ENCODE results near the gene ACOXL.

The ACOXL gene

GRCh38 chr2:111122631-111123421 lies 390.5 kb downstream of the ACOXL start:
- DNase-seq (ENCODE audit: low read depth in 3 of 3, low spot score in 1 of 3), result no peak

DNA sequence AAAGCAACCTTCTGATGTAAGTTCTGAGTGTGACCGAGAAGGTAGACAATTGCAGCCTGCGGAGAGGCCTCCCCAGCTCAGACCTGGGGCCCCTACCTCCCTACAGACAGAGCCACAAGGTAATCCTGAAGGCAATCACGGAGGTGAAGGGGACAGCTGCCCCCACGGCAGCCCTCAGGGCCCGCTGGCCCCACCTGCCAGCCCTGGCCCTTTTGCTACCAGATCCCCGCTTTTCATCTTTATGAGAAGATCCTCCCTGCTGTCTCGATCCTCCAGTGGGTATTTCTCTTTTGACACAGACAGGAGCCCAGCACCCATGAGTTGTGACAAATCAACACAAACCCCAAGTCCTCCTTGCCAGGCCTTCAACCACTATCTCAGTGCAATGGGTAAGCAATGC lies 391.4 kb downstream of the ACOXL start:
- no peak for DNase-seq (ENCODE audit: low read depth in 3 of 3, low spot score in 1 of 3)

DNA sequence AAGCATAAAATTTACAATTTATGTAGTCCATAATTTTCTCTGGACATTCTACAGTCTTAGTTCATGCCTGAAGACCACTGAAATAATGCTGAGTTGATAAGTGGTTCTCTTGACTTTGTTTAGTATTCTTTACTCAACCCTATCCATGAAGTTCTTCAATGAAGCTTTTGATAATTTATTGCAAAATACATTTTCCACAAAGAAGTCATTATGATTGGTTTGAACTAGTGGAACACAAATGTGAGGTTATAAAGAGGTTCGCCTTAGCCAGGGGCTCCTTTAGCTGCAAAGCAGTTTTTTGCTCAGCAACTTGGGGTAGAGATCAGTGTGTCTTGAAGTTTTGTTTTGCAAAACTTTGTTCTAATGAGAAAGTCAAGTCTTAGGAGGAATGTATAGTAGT lies 394.2 kb downstream of the ACOXL start:
- no peak for DNase-seq (ENCODE audit: low read depth in 3 of 3, low spot score in 1 of 3)

GRCh38 chr2:111127351-111127750 lies 395.0 kb downstream of the ACOXL start:
- no peak for DNase-seq (ENCODE audit: low read depth in 3 of 3, low spot score in 1 of 3)

GRCh38 chr2:111128096-111128495 lies 395.7 kb downstream of the ACOXL start:
- no peak for DNase-seq (ENCODE audit: low read depth in 3 of 3, low spot score in 1 of 3)

DNA sequence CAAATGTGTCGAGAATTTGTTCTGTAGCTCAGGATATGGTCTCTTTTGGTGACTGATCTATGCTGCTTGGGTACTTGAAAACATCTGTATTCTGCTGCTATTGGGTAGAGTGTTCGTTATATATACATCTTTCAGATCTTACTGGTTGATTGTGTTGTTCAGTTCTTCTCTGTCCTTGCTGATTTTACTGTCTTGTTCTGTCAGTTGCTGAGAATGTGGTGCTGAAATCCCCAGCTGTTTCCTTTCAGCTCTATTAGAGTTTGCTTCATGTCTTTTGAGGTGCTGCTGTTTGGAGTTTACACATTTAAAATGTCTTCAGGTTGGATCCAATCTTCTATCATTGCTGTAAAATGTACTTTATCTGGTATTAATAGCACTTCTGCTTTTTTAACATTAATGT lies 401.2 kb downstream of the ACOXL start:
- no peak for DNase-seq (ENCODE audit: low read depth in 3 of 3, low spot score in 1 of 3)

DNA sequence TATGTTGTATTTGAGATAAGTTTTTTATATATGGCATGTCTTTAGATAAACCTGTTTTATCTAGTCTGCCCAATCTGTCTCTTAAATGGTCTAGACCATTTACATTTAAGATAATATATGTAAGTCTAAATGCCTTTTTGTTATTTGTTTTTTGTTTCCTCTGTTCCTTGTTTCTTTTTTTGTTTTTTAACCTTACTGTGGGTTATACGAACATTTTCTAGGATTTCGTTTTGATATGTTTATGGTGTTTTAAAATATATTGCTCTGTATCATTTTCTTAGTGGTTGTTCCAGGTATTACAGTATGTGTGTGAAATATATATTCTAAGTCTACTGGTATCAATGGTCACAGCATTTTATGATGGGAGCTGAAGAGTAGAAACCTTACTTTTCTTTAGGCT lies 401.7 kb downstream of the ACOXL start:
- no peak for DNase-seq (ENCODE audit: low read depth in 3 of 3, low spot score in 1 of 3)

- DNase-seq (ENCODE audit: low read depth in 3 of 3, low spot score in 1 of 3), result no peak
Measured at GRCh38 chr2:111135237-111135909, 403.0 kb downstream of the ACOXL start.

DNA sequence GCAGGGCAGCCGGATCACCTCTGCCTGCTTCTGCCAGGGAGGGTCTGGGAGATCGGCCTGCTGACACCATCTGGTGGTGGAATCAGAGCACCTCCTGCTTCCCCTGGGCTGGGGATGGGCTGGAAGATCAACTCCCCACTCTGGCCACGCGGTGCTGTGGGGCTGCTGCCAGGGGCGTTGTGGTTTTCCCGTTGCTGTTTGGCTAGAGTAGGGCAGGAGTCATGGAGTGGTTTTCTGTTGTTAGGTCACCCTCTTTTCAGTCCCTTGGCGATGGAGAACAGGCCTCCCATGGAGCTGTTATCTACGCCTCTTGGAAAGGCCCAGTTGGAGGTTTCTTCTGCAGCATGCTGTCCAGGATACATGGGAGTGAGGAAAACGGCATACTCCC lies 403.5 kb downstream of the ACOXL start:
- DNase-seq (ENCODE audit: low read depth in 3 of 3, low spot score in 1 of 3), result no peak

GRCh38 chr2:111138839-111139238 lies 406.5 kb downstream of the ACOXL start:
- no peak for DNase-seq (ENCODE audit: low read depth in 3 of 3, low spot score in 1 of 3)

DNA sequence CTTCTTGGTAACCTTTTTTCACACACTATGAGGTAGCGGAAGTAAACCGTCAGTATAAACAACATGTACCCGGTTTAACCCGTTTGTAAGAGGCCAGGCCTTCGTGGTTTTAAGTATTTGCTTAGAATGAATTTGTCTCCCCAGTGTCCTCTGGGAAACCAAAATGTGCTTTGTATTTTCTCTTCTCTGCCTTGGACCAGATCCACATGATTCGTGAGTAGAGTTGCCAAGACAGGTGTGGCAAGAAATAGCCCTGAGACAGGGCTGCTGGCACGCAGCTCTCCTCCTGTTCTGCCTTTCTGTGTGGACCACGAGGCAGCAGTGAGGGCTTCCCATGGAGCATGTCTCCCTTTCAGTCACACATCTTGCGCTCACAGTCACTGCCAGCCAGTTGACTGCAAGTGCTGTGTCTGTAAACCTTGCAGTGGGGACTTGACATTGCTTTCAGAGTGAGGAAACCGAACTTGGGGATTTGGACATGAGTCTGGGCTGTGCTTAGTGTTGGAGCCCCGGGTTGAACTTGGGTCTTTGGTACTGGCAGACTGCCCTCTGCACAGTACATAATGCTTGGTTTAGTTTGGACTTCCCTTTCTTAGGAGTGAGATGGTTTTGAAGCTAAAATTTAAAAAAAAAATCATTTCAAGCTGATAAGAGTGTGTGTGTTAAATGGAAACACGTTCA lies 407.4 kb downstream of the ACOXL start:
- no peak for DNase-seq (ENCODE audit: low read depth in 3 of 3, low spot score in 1 of 3)

- no peak for DNase-seq (ENCODE audit: low read depth in 3 of 3, low spot score in 1 of 3)
Measured at GRCh38 chr2:111140815-111141214, 408.4 kb downstream of the ACOXL start.

DNA sequence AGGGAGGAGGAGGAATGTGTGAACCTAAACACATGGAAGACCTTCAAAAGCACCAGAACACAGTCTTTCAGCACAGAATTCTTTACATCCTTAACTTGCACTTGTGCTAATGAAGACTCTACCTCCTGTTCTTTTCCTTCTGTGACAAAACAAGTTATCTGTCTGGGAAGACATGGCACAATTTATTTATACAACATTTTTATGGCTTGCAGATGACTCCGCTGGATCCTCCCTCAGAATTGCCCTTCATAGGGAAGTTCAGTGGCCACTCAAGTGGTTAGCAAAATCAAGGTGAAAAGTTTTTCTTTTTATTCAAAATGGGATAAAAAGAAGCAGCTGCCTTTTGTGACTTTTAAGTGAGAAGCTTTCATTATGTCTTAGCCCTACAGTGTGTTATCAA lies 409.7 kb downstream of the ACOXL start:
- no peak for DNase-seq (ENCODE audit: low read depth in 3 of 3, low spot score in 1 of 3)

DNA sequence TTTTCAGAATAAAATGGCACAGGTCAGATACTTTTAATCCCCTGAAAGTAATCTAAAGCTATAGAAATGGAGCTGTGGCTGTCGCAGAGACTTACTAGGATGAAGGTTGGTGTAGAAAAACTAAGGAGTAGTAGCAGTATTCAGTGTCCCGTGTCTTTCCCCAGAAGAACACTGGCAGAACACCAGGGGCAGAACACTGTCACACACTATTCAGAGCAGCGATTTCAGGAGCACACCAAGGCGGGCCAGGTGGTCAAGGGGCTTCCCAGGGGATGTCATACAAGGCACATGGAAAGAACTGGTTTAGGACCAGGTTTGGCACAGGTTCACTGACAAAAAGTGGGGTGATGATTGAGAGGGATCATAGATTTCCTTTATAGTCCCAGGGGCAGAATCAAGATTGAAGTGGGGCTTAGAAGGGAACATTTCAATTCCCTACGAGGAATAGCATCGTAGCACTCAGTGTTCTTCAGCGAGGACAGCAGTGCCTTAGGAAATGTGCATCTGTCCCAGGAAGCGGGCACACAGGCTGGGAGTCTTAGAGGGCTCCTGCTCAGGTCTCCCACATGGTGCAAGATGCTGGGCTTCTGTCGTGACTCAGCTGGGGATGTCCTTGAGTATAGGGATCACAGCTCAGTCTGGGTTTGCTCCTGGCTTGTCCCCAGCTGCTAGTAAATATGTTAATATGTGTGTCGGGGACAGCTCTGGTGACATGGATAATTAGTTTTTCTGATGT lies 410.9 kb downstream of the ACOXL start:
- DNase-seq (ENCODE audit: low read depth in 3 of 3, low spot score in 1 of 3), result no peak

DNA sequence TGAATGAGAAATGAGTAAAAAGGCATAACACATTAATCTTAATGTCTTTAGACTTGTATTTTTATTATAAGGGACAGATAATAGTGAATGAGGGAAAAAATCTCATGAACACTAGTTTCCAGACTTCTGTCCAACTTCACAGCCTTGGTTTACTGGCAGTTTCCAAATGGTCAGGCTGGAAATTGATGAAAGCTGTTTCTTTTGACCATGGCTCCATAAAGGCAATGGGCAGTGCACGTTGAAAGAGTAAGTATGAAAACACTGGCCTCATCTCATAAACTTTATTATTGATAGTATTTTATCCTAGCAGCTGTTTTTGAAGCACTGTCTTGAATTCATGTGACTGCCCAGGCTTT lies 411.4 kb downstream of the ACOXL start:
- no peak for DNase-seq (ENCODE audit: low read depth in 3 of 3, low spot score in 1 of 3)

- no peak for DNase-seq (ENCODE audit: low read depth in 3 of 3, low spot score in 1 of 3)
Measured at GRCh38 chr2:111145103-111145760, 412.9 kb downstream of the ACOXL start.

- no peak for DNase-seq (ENCODE audit: low read depth in 3 of 3, low spot score in 1 of 3)
Measured at GRCh38 chr2:111145951-111146350, 413.6 kb downstream of the ACOXL start.

GRCh38 chr2:111148225-111148873 lies 416.0 kb downstream of the ACOXL start:
- DNase-seq (ENCODE audit: low read depth in 3 of 3, low spot score in 1 of 3), result no peak

- DNase-seq (ENCODE audit: low read depth in 3 of 3, low spot score in 1 of 3), result no peak
Measured at GRCh38 chr2:111148925-111149324, 416.6 kb downstream of the ACOXL start.

GRCh38 chr2:111149882-111150455 lies 417.6 kb downstream of the ACOXL start:
- no peak for DNase-seq (ENCODE audit: low read depth in 3 of 3, low spot score in 1 of 3)

Data from stimulated activated CD4-positive, alpha-beta T cell treated with anti-CD3 and anti-CD28 coated beads, TNF-alpha, amount 100 ng/mL, for 1 hour (primary cell).